HUDEP-2 (cell line): ENCODE measurements around the gene FAM20B.

Source experiments
- DNase-seq, 76 experiments: peaks; one replicate each; lab custom pipeline; 2025; ENCODE audit not compliant: unreplicated experiment in 76 of 76; lab: John Stamatoyannopoulos, UW

FAM20B gene

DNA sequence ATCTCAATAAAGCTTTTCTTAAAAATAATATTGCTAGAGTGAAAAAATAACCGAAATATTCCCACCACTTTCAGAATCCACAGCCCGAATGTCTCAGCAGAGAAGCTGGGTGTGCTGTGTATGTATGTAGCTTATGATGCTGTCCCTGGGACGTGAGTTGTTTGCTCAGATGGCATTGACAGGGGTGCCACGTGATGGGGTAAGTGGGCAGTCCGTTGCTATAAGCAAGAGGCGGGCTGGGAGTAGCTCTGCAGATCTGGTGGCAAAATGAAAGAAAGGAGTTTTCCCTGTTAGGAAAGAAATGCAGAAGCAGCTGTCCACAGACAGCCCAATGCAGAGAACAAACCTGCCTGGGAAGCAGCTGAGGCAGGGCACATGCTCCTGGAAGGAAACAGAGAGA is 3.8 kb upstream of the FAM20B start:
- peak in 48 of 76 experiments; percentile 12 to 63 (median 35) for DNase-seq

DNA sequence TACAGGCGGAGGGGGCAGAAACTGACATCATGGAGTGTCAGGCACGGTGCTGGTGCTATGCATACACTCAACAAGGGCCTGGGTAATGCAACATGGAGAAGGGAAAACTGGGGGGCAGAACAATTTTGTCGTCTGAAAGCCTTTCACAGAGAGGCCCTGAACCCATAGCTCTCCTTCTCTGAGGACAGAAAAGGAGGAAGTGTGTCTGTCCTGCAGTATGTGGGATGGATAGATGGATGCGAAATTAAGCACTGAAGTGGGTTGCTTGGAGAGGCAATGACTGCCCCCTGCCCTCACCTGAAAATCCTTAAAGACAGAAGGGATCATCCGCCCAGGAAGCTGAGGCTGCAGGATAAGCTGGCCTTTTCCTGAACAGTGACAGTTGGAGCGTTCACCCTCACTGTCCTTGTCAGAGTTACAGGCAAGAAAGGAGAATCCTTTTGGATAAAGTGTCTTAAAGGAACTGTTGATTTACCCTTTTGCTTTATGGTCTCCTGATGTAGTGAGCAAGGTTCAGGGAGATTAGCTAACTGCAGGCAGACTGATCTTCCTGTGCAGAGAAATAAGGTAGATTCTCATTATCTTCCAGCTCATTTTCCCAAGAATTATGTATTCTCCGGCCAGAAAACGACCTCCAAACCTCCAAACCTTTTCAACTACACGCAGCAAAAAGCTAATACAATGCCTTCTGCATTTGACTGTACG is 1.6 kb upstream of the FAM20B start:
- no peak for DNase-seq

DNA sequence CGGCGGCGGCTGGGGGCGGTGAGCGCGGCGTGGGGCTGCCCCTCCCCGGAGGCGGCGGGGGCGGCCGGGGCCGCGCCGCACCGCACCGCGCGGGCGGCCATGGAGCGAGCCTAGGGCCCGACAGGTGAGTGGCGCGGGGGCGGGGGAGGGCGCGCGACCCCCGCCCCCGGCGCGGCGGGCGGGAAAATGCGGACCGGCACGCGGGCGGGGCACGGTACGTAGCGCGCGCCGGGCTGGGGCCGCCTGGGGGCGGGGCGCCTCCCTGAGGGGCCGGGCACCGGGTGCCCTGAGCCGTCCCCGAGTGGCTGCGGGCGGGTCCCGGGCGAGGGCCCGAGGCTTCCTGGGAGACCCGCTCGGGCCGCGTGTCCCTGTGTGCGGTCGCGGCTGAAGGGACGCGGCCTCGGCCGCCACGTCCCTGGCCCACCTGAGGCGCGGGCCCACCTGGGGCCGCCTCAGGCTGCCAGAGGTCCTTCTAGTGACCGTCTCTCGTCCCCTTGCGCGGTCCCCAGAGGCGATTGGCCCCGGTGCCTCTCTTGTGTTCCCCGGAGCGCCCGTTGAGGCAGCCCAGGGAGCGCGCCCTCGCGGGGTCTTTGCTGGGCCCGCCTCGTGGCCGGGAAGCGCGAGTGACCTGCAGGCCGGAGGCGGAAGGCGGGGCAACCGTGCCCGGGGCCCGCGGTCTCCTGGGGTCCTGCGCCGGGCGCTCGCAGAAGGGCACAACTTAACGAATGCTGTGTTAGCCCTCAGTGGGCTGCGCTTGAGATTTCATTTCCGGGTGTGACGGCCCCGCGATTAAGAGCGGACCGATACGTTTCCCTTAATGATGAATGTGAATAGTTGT is 500 bp downstream of the FAM20B start:
- DNase-seq, result peak in 68 of 76 experiments; percentile 20 to 89 (median 72)

DNA sequence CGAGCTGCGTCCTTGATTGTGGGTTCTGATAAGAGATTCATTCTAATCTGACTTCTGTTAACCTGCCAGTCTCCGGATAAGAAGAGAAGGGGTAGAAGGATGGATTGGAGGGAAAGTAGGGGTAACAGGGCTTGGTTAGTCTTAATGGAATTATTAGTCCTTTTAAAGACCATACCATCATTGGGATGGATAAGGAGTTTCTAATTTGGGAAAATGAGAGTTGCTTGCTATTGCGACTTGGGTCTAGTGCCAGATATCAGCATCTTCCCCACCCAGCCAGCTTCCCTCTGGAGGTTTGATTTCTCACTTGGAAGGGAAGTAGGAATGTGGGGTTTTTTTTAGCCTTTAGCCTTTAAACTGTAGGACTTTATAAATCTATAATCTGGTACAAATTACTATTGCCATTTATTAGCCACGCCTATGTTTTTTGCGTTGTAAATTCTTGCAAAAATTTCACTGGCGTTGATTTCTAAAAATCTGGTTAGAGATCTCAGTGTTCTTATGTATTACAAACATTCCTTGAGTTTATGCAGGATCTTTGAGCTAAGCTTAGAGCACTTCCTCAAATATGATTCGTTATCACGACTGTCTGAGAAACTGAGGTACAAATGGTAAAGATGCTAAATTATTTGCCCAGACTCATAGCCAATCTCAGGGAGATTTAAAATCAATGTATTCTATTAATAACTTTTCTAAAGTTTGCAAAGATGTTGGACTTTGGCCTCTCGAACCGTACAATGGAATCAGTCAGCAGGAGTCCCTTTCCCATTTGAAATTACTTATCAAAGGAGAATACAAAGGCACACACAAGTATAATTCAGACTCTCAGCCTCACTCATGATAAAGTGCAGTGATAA is 1.3 kb downstream of the FAM20B start:
- DNase-seq, result no peak

DNA sequence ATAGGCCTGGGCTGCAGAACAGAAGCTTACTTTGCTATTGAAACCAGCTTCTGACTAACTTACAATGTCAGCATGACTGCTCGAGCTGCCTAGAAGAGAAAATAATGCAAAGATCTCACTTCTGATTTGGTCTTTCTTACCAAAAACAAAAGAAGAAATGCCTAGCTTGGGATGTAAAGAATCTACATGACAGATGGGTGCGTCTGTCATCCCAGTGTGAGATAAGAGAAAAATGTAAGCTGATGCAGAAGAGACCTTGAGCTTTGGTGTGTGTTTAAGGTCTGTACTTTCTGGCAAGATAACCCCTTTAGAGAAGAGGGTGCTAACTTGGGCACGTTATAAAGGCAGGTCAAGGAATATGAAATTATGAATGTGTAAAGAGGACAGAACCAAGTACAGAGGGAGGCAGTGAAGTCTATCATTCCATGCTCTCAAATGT is 3.6 kb downstream of the FAM20B start:
- DNase-seq, result peak in 25 of 76 experiments; percentile 18 to 73 (median 45)

DNA sequence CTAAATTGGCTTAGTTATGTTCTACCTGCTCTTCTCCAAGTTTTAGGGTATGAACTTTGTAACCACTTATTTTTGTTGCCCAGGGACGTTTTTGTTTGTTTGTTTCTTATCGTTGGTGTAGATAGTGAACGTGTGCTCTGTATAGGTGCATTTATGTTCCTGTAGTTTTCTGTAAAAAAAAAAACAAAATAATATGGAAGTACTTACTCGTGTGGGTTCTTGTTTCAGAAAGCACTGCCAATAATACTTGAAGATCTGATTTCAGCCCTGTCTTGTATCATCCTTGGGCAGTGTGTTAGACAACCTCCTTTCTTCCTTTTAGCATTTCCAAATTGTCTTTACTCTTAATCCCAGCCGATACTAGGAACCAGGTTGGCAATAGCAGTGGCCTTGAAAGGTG is 4.4 kb downstream of the FAM20B start:
- no peak for DNase-seq

DNA sequence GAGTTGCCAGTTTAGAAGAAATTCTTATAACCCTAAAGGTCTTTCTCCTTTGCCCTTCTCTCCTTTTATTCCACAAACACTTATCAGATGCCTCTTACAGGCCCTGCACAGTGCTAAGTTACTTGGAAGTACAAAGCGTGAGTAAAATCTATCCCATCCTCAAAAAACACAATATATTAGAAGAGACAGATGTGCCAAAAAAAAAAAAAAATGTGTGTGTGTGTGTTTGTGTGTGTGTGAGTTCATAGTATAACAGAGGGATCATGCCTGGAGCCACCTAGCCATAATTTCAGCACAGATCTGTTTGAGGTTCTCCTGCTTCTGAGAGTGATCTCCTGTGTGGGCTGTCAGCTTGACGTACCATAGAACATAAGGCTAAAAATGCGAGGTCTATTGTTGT is 5.0 kb downstream of the FAM20B start:
- no peak for DNase-seq

DNA sequence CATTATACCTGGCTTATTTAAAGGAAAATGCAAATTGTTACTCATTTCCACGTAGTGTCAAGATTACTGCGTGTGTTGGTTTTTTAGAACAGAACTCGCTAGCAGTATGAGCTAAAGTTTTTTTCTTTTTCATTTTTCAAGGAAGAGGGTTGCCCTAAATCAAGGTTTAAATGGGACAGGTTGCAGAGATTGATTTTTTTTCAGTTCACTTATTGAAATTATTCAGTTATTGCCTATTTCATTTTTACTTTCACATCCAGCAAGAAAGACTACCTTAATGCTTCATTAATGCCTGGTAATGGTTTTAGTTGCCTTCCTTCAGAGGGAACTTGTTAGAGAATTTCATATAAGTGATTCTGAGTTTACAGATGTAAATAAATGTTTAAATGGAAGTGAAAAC is 5.6 kb downstream of the FAM20B start:
- DNase-seq, result no peak

DNA sequence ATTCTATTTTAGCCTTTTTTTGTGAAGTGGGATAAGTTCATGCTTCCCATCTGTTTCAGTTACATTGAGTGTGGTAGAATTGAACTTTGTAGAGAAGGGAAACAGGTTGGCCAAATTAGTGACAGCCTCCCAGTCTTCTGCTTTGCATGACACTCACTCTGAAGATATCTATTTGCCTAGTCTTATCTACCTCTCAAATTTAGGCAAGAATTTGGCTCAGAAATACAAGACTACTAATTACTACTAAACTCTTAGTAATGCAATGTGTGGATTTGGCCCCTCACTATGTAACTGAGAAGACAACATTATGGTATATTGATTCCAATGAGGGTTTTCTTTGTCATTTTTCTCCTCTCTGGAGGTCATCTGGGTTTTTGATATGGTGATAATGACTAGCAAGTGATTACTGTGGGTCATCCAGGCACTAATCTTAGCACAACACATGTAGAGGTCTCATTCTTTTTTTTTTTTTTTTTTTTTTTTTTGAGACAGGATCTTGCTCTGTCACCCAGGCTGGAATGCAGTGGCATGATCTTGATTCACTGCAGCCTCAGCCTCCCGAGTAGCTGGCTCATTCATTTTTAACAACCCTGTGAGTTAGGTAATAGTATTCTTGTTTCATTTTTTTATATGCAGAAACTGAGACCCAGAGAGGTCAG is 6.3 kb downstream of the FAM20B start:
- peak in 54 of 76 experiments; percentile 15 to 84 (median 56) for DNase-seq

DNA sequence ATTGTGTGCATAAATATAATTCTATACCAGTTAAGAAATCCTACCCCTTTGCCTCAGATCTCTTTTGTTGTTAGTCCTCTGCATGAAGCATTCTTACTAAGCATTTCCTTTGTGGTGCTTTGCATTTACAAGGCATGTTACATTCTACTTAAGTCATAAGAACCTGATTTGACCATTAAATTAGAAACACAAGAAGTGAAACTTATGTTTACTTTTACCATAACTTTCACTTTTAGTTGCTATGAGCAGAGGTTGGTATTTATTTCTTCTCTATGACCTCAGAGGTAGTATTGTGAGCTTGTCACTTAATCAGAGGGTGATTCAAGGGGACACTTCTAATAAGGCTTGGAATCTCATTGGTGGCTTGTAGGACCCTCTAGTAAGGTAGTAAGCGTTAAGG is 9.0 kb downstream of the FAM20B start:
- DNase-seq, result no peak

DNA sequence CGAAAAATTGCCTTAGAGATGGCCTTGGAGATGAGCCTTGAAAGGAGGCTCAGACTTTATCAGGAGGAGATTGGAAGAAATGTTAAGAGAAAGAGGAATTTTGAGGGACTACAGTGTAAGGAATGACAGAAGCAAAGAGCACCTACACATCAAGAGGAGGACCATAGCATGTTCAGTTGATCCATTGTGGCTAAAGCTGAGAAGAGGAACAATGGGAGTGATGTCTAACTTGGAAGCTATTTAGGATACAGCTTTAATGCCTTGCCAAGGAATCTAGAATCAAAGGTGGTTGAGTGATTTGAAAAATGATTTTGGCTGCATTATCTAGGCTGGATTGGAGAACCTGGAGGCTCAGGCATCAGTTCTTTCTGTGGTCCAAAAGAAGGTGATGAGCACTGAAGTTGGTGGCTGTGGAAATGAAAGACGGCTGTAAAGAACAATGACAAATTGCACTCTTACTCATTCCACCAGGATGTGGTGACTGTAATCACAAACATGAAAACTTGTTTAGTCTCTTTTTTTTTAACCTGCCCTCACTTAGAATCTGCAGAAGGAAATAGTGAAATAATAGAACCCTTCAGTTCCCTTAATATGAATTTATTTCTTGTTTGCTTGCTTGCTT is 11.3 kb downstream of the FAM20B start:
- no peak for DNase-seq

DNA sequence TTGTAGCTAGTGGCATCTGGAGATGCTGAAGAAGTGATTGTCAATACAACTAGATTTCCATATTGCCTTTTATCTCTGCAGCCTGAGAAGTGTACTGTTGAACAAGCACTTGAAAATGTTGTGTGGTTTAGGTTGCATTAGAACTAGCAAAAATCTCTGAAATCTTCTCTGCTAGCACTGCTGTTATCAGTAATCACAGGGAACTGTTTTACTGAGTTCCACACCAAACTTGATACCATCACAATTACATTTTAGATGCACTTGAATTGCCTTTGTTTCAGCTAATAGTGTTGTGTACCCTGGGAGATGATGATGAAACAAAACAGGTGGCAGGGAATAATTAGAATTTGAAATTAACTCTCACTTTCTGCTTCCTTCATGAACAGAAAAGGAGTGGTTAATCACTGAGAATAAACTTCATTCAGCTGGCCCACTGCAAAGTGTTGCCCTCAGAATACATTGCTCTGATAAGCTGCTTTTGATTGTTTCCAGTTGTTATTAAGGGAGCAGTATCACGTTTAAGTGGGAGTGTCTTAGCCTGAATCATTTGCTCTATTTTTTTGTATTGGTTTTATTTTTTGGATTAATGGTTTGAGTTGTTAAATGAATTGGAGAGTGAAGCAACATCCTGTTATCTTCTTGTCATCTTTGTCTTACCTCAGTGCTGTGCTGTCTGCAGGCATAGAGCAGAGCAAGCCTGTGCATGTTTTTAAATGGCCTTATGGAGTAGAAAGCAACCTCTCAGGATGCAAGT is 13.0 kb downstream of the FAM20B start:
- DNase-seq, result peak in 3 of 76 experiments; percentile 33 to 37 (median 37)

DNA sequence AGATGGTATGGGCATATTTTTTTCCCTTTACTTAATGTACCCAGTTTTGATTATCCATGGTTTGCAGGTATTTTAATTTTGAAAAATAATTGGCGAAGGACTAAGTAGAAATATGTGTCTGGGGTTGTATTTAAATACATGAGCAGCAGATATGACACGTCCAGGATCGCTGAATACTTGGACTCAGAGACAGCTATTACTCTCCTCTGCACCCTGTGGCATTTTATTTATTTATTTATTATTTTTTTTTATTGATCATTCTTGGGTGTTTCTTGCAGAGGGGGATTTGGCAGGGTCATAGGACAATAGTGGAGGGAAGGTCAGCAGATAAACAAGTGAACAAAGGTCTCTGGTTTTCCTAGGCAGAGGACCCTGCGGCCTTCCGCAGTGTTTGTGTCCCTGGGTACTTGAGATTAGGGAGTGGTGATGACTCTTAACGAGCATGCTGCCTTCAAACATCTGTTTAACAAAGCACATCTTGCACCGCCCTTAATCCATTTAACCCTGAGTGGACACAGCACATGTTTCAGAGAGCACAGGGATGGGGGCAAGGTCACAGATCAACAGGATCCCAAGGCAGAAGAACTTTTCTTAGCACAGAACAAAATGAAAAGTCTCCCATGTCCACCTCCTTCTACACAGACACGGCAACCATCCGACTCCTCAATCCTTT is 13.9 kb downstream of the FAM20B start:
- DNase-seq, result peak in 14 of 76 experiments; percentile 16 to 61 (median 32)

DNA sequence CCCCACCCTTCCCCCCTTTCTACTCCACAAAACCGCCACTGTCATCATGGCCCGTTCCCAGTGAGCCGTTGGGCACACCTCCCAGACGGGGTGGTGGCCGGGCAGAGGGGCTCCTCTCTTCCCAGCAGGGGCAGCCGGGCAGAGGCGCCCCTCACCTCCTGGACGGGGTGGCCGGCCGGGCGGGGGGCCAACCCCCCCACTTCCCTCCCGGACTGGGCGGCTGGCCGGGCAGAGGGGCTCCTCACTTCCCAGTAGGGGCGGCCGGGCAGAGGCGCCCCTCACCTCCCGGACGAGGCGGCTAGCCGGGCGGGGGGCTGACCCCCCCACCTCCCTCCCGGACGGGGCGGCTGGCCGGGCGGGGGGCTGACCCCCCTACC is 14.5 kb downstream of the FAM20B start:
- DNase-seq, result peak in 3 of 76 experiments; percentile 16 to 44 (median 36)

DNA sequence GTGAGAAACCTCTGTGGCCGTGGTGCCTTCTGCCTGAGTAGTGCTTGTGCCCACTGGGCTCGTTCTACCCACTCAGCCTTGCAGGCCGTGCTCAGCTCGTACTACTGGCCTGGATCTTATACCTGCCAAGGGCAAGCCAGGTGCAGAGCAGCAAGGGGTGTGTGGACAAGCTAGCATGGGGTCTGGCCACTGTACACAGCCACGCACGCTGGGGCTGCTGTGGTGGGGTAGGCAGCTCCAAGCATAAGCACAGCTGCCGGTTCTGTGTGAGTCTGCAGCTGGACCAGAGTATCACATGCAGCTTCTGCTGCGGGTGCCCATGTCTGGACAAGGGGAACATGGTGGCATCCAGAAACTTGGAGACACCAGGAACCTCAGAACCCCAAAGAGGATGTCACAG is 16.4 kb downstream of the FAM20B start:
- no peak for DNase-seq

DNA sequence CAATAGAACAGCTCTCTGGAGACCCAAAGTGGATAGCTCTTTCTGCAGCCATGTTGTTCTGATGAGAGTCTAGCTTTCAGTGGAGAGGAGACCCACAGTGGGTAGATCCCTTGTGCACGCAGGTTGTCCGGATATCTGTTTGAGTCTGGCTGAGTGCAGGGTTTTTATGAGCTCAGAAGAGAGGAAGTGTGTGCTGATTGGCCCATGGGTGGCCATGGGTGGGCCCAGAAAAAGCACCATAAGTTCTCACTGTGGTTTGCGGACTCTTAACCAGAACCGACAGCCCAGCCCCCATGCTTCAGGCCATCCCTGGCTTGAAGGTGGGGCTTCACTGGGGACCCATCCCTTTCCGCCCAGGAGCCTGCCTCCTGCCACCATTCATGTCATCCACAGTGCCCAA is 17.0 kb downstream of the FAM20B start:
- DNase-seq, result no peak

DNA sequence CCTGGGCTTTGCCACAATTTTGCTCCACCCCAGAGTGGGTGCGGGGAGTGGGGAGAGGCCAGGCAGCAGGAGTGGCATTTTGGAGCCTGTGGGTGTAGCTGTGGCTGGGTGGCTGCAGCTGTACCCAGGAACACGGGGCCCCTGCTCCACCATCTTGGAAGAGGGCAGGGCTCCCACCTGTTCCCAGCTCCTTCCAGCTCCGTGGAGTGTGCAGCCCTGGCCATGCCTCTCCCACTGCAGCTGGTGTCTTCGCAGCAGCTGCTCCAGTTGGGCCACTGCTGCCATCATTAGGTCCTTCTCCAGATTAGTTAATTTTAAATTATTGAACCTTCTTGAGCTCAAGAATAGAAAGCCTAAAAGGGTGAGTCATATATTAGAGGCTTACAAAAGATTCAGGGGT is 17.6 kb downstream of the FAM20B start:
- no peak for DNase-seq

DNA sequence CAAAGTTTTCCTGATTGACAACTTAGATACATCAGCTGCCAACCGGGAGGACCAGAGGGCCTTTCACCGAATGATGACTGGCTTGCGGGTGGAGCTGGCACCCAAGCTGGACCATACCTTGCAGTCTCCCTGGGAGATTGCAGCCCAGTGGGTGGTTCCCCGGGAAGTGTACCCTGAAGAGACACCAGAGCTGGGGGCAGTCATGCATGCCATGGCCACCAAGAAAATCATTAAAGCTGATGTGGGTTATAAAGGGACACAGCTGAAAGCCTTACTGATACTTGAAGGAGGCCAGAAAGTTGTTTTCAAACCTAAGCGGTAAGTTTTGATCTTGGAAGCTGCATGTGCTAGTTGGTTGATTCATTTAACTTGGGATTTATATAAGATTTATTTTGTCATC is 18.2 kb downstream of the FAM20B start:
- no peak for DNase-seq
